Smooth muscle cell of bladder (primary cell): ENCODE measurements around the gene DMRTA1. TPM values are rescaled to one million over a fixed set of nuclear protein-coding genes. Genes with fewer than 3 reads are reported as not detected.

Source experiments
- total RNA-seq: library from RNA; depleted of rRNA; stranded (reverse); fragments of >200 nt; gene quantifications from 2 replicates; pipeline ENCODE4 v1.2.3, GENCODE V29; 2014

Gene DMRTA1, protein sequence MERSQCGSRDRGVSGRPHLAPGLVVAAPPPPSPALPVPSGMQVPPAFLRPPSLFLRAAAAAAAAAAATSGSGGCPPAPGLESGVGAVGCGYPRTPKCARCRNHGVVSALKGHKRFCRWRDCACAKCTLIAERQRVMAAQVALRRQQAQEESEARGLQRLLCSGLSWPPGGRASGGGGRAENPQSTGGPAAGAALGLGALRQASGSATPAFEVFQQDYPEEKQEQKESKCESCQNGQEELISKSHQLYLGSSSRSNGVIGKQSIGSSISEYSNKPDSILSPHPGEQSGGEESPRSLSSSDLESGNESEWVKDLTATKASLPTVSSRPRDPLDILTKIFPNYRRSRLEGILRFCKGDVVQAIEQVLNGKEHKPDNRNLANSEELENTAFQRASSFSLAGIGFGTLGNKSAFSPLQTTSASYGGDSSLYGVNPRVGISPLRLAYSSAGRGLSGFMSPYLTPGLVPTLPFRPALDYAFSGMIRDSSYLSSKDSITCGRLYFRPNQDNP
- 0.14 and 0.28 TPM in 2 replicates for total RNA-seq

GRCh38 chr9:22446589-22446949 lies at the start of gene DMRTA1:
DMRTA1 (plus strand) TSS chr9:22446824; CDS start chr9:22447066, 242 bp downstream.

